ENCODE measurements around the gene RSU1.

DNA sequence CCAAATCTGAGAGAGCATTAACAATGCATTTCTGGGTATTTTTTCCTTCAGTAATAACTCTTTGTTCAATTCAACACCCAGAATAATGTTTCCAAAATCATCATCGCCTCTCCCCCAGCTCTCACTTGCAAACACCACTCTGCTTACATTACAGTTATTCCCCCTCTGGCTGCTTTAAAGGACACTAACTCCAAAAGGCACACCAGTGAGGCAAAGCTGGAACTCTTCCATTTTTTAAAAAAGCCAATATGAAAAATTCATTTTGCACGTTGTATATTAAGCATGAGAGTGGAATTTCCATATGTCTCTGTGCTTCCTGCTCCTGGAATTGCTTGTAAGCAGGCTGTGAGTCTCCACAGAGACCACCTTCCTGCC lies 204.3 kb downstream of the RSU1 start:
- TF ChIP-seq, protein P1, sequence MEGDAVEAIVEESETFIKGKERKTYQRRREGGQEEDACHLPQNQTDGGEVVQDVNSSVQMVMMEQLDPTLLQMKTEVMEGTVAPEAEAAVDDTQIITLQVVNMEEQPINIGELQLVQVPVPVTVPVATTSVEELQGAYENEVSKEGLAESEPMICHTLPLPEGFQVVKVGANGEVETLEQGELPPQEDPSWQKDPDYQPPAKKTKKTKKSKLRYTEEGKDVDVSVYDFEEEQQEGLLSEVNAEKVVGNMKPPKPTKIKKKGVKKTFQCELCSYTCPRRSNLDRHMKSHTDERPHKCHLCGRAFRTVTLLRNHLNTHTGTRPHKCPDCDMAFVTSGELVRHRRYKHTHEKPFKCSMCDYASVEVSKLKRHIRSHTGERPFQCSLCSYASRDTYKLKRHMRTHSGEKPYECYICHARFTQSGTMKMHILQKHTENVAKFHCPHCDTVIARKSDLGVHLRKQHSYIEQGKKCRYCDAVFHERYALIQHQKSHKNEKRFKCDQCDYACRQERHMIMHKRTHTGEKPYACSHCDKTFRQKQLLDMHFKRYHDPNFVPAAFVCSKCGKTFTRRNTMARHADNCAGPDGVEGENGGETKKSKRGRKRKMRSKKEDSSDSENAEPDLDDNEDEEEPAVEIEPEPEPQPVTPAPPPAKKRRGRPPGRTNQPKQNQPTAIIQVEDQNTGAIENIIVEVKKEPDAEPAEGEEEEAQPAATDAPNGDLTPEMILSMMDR (IDR thresholded peaks at IDR 0.05; ENCODE audit: insufficient read depth, low read depth, low read length): no peak
- TF ChIP-seq EZH2 (IDR thresholded peaks at IDR 0.05; ENCODE audit: insufficient read depth, low read length): no peak

All from astrocyte (in vitro differentiated cells and primary cell).